OCI-LY1 (cell line): ENCODE data around the gene WBP1L.
"Not testable (repeated sequence)": the region's sequence is repeated elsewhere in the genome, so short reads cannot be mapped to it uniquely, and the experiment has no call there.

Experiments used
- CTCF ChIP-seq: fragments of 200-600 bp; sonication (generic), shearing (Covaris generic); IDR thresholded peaks from 2 replicates; pipeline ENCODE4 v1.5.1; 2017; ENCODE audit warnings: mild to moderate bottlenecking, antibody characterized with exemption, low read length, moderate library complexity, mixed read lengths
- EZH2 ChIP-seq: fragments of 200-600 bp; sonication (generic), shearing (Covaris generic); IDR thresholded peaks from 2 replicates; pipeline ENCODE4 v1.8.0; 2017; ENCODE audit warnings: borderline replicate concordance, mixed run types, mild to moderate bottlenecking, antibody characterized with exemption, low read length, moderate library complexity, mixed read lengths

GRCh38 chr10:102716900-102717565 lies 26.7 kb upstream of the WBP1L start:
- not testable (repeated sequence) for TF ChIP-seq CTCF, EZH2
